ENCODE data around the gene LTBP4. TPM values are rescaled to one million over a fixed set of nuclear protein-coding genes. Genes with fewer than 3 reads are reported as not detected.

Gene LTBP4
- total and polyA plus RNA-seq, 7 experiments from 2014 or later = 21.8 to 116 (median 106) TPM

DNA sequence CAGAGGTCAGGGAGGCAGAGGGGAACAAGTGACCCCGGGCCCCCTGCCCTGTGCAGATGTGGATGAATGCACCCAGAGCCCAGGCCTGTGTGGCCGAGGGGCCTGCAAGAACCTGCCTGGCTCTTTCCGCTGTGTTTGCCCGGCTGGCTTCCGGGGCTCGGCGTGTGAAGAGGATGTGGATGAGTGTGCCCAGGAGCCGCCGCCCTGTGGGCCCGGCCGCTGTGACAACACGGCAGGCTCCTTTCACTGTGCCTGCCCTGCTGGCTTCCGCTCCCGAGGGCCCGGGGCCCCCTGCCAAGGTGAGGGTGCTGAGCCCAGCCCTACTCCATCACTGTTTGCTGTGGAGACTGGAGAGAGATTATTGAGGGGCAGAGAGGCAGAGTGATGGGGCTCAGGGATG is 9.9 kb downstream of the LTBP4 start:
- H3K9me3 ChIP-seq (ENCODE audit: control insufficient read depth in 2 of 3, low read length in 3 of 3) = no peaks in the 10 kb centered on the region
- Mint-ChIP-seq H3K27me3 (peaks cover 0 to 8% (median 0%) of the 10 kb centered on the region in 5 donors), H3K27ac (peak overlapping the region; percentile 89 to 100 (median 92)), H3K9me3 (peaks cover 0 to 2% (median 0%) of the 10 kb centered on the region in 11 donors), H3K4me1 (peaks cover 33 to 79% (median 60%) of the 10 kb centered on the region in 7 donors), H3K36me3 (peaks cover 0 to 2% (median 0%) of the 10 kb centered on the region in 5 donors), H3K4me3 (peak overlapping the region; percentile 75 to 92 (median 86))
- DNase-seq = no peak
- ChIA-PET CTCF (interaction anchor here (1.1 kb wide), 1 partner anchor 25 kb away, joined by 4 read pairs; no protein-coding TSS in a partner anchor), POLR2A (interaction anchor here (1.0 to 1.8 kb wide), 3 partner anchors 24 to 191 kb away, joined by 3 to 19 read pairs (median 3); partner anchors contain the start of gene SERTAD1)
- H3K4me1 ChIP-seq (ENCODE audit: control insufficient read depth in 2 of 2, insufficient read depth in 2 of 2, low read length in 2 of 2) = peaks cover 31 to 45% of the 10 kb centered on the region in 2 donors
- H3K4me3 ChIP-seq (ENCODE audit: low read length) = no peak overlapping the region
- no peaks in the 10 kb centered on the region for H3K36me3 ChIP-seq (ENCODE audit: control insufficient read depth in 2 of 3, insufficient read depth in 3 of 3, low read length in 3 of 3)
- ATAC-seq = no peak
- intact Hi-C loops (cut with micrococcal nuclease) = loop anchor here (2.0 to 5.0 kb wide), 7 partner anchors 144 to 1070 kb away; partner anchors contain the start of genes BLVRB (in 1 of the 2), C19orf47 (in 1 of the 2), EGLN2 (in 1 of the 2) and EID2 (in 1 of the 2)
- H3K27me3 ChIP-seq (ENCODE audit: control insufficient read depth in 2 of 2, insufficient read depth in 2 of 2, low read length in 2 of 2) = no peaks in the 10 kb centered on the region
- H3K27ac ChIP-seq (ENCODE audit: low read depth, low read length) = peak overlapping the region; percentile 74

- DNase-seq = no peak
- ChIA-PET CTCF (no interaction called here), POLR2A (no interaction called here)
- Mint-ChIP-seq H3K36me3 (peaks cover 0 to 2% (median 0%) of the 10 kb centered on the region in 5 donors), H3K9me3 (peaks cover 0 to 2% (median 0%) of the 10 kb centered on the region in 11 donors), H3K4me3 (peak overlapping the region in 9 of 10 donors; percentile 58 to 97 (median 93)), H3K27ac (peak overlapping the region; percentile 74 to 100 (median 87)), H3K4me1 (peaks cover 33 to 70% (median 54%) of the 10 kb centered on the region in 7 donors), H3K27me3 (peaks cover 0 to 5% (median 0%) of the 10 kb centered on the region in 5 donors)
- intact Hi-C loops (cut with micrococcal nuclease) = loop anchor here (2.0 to 5.0 kb wide), 7 partner anchors 145 to 1071 kb away; partner anchors contain the start of genes BLVRB (in 1 of the 2), C19orf47 (in 1 of the 2), EGLN2 (in 1 of the 2) and EID2 (in 1 of the 2)
- Histone ChIP-seq H3K27me3 (ENCODE audit: control insufficient read depth in 2 of 2, insufficient read depth in 2 of 2, low read length in 2 of 2) (no peaks in the 10 kb centered on the region), H3K36me3 (ENCODE audit: control insufficient read depth in 2 of 3, insufficient read depth in 3 of 3, low read length in 3 of 3) (no peaks in the 10 kb centered on the region), H3K4me3 (ENCODE audit: low read length) (no peak overlapping the region), H3K9me3 (ENCODE audit: control insufficient read depth in 2 of 3, low read length in 3 of 3) (no peaks in the 10 kb centered on the region), H3K4me1 (ENCODE audit: control insufficient read depth in 2 of 2, insufficient read depth in 2 of 2, low read length in 2 of 2) (peaks cover 29 to 45% of the 10 kb centered on the region in 2 donors), H3K27ac (ENCODE audit: low read depth, low read length) (peak overlapping the region; percentile 78)
- no peak for ATAC-seq
These were observed 10.9 kb downstream of the LTBP4 start for GRCh38 chr19:40611900-40612698.

DNA sequence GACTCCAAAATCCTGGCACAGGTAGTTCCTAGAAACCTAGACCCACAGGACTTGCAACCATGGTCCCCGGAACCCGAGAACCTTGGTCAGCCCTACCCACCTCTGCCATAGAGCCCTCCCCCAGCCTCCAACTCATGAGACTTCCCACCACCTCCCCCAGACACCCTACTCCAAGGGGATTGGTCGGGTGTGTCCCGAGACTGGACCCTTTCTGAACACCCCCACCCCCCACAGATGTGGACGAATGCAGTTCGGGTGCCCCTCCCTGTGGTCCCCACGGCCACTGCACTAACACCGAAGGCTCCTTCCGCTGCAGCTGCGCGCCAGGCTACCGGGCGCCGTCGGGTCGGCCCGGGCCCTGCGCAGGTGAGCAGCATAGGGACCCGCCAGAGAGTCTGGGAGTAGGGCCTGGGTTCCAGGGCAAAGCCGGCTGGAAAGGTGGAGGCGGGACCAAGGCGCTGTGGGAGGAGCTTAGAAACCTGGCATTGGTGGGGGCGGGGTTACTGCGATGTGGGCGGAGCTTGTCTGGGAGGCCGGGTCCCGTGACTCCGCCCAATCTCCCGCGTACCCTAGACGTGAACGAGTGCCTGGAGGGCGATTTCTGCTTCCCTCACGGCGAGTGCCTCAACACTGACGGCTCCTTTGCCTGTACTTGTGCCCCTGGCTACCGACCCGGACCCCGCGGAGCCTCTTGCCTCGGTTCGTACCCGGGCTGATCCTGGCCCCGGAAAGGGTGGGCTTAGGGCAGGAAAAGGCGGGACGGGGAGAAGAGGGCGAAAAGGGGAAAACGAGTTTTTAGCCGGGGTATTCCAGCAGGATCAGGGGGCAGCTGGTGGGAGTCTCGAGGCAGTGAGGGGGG is 11.9 kb downstream of the LTBP4 start:
- peak overlapping the region; percentile 90 to 97 (median 94) for H3K4me3 Mint-ChIP-seq
- Histone ChIP-seq H3K27me3 (ENCODE audit: control insufficient read depth in 2 of 2, insufficient read depth in 2 of 2, low read length in 2 of 2) (no peaks in the 10 kb centered on the region), H3K36me3 (ENCODE audit: control insufficient read depth in 2 of 3, insufficient read depth in 3 of 3, low read length in 3 of 3) (no peaks in the 10 kb centered on the region), H3K4me3 (ENCODE audit: low read length) (peak overlapping the region; percentile 96), H3K4me1 (ENCODE audit: control insufficient read depth in 2 of 2, insufficient read depth in 2 of 2, low read length in 2 of 2) (peaks cover 29 to 43% of the 10 kb centered on the region in 2 donors), H3K9me3 (ENCODE audit: control insufficient read depth in 2 of 3, low read length in 3 of 3) (no peaks in the 10 kb centered on the region), H3K27ac (ENCODE audit: low read depth, low read length) (peak overlapping the region; percentile 78)
- peaks cover 0 to 2% (median 0%) of the 10 kb centered on the region in 11 donors for H3K9me3 Mint-ChIP-seq
- CTCF ChIA-PET = interaction anchor here (2.7 kb wide), 1 partner anchor 21 kb away, joined by 10 read pairs; no protein-coding TSS in a partner anchor
- intact Hi-C loops (cut with micrococcal nuclease) = loop anchor here (1.0 to 5.0 kb wide), 8 partner anchors 8 to 739 kb away; partner anchors contain the start of genes BLVRB (in 1 of the 2), EGLN2 (in 1 of the 2), MIA (in 1 of the 2) and RAB4B (in 1 of the 2)
- DNase-seq (peak in 8 of 9 donors; percentile 53 to 83 (median 60)), ATAC-seq (peak; percentile 21)
- H3K27ac Mint-ChIP-seq = peak overlapping the region; percentile 77 to 99 (median 93)
- peaks cover 33 to 61% (median 48%) of the 10 kb centered on the region in 7 donors for H3K4me1 Mint-ChIP-seq
- peaks cover 0 to 2% (median 0%) of the 10 kb centered on the region in 5 donors for H3K36me3 Mint-ChIP-seq
- POLR2A ChIA-PET = interaction anchor here (1.0 to 4.3 kb wide), 6 partner anchors 9 to 187 kb away, joined by 3 to 34 read pairs (median 4); partner anchors contain the start of genes BLVRB and SERTAD1
- H3K27me3 Mint-ChIP-seq = peaks cover 0 to under 1% (median 0%) of the 10 kb centered on the region in 5 donors

- H3K9me3 Mint-ChIP-seq = peaks cover 0 to 2% (median 0%) of the 10 kb centered on the region in 11 donors
- CTCF ChIA-PET = interaction anchor here (2.7 to 2.8 kb wide), 2 partner anchors 10 to 20 kb away, joined by 10 to 14 read pairs; no protein-coding TSS in a partner anchor
- peak overlapping the region; percentile 77 to 99 (median 93) for H3K27ac Mint-ChIP-seq
- Histone ChIP-seq H3K9me3 (ENCODE audit: control insufficient read depth in 2 of 3, low read length in 3 of 3) (no peaks in the 10 kb centered on the region), H3K36me3 (ENCODE audit: control insufficient read depth in 2 of 3, insufficient read depth in 3 of 3, low read length in 3 of 3) (peaks cover 0 to 3% (median 0%) of the 10 kb centered on the region in 3 experiments), H3K4me3 (ENCODE audit: low read length) (peak overlapping the region; percentile 96), H3K27me3 (ENCODE audit: control insufficient read depth in 2 of 2, insufficient read depth in 2 of 2, low read length in 2 of 2) (no peaks in the 10 kb centered on the region), H3K4me1 (ENCODE audit: control insufficient read depth in 2 of 2, insufficient read depth in 2 of 2, low read length in 2 of 2) (peaks cover 26 to 35% of the 10 kb centered on the region in 2 donors), H3K27ac (ENCODE audit: low read depth, low read length) (peak overlapping the region; percentile 78)
- ATAC-seq (peak; percentile 76), DNase-seq (peak; percentile 71 to 86 (median 85))
- H3K27me3 Mint-ChIP-seq = no peaks in the 10 kb centered on the region
- POLR2A ChIA-PET = interaction anchor here (1.0 to 4.3 kb wide), 7 partner anchors 10 to 188 kb away, joined by 3 to 34 read pairs (median 4); partner anchors contain the start of genes BLVRB, LTBP4 and SERTAD1
- H3K4me3 Mint-ChIP-seq = peak overlapping the region; percentile 90 to 97 (median 94)
- peaks cover 0 to 4% (median 0%) of the 10 kb centered on the region in 5 donors for H3K36me3 Mint-ChIP-seq
- H3K4me1 Mint-ChIP-seq = peaks cover 31 to 55% (median 43%) of the 10 kb centered on the region in 7 donors
- intact Hi-C loops (cut with micrococcal nuclease) = loop anchor here (1.0 to 5.0 kb wide), 12 partner anchors 9 to 738 kb away; partner anchors contain the start of genes BLVRB (in 1 of the 2), EGLN2 (in 1 of the 2), MIA (in 1 of the 2) and RAB4B (in 1 of the 2)
These were observed 12.8 kb downstream of the LTBP4 start for GRCh38 chr19:40613690-40614621.
